Cardiac septum (tissue), 1 donor: ENCODE data around the gene MRPL48. TPM values are rescaled to one million over a fixed set of nuclear protein-coding genes. Genes with fewer than 3 reads are reported as not detected.
A peak's percentile ranks its signal among the peaks of the same experiment; 100 is the strongest.
"Not testable (repeated sequence)": the region's sequence is repeated elsewhere in the genome, so short reads cannot be mapped to it uniquely, and the experiment has no call there.

Source experiments
- DNase-seq: peaks from one replicate; pipeline ENCODE4 v3.0.0-alpha.2; 2020; ENCODE audit warnings: low spot score
- intact Hi-C: fragments of 100-400 bp; cut with DNase I; formaldehyde crosslinking; loops from one replicate; pipeline ENCODE4 v1.14.0; 2022
- total RNA-seq: library from RNA; stranded (reverse); fragmentation: NEBNext Ultra II Directional; extraction: Animal tissue kit (Norgen Biotek cat#: 25700); gene quantifications from one replicate; pipeline ENCODE4 v1.2.1, GENCODE V29; 2021
- donor health status: DM: no; HTN: no; CAD: no.

MRPL48 gene
- total RNA-seq, 1 donor from 2014 or later, result 30.8 TPM

GRCh38 chr11:73876424-73877310 lies 89.0 kb downstream of the MRPL48 start, which contains the start of the genes COA4 and PAAF1:
Gene COA4 (minus strand): TSS chr11:73876846. CDS start chr11:73873378, 3,468 bp downstream.
Gene PAAF1 (plus strand): TSS chr11:73876999. CDS start chr11:73877022, 23 bp downstream.
- intact Hi-C loops, result loop anchor here (2.0 kb wide), 1 partner anchor 98 kb away; no protein-coding TSS in a partner anchor
- peak; percentile 95 for DNase-seq

DNA sequence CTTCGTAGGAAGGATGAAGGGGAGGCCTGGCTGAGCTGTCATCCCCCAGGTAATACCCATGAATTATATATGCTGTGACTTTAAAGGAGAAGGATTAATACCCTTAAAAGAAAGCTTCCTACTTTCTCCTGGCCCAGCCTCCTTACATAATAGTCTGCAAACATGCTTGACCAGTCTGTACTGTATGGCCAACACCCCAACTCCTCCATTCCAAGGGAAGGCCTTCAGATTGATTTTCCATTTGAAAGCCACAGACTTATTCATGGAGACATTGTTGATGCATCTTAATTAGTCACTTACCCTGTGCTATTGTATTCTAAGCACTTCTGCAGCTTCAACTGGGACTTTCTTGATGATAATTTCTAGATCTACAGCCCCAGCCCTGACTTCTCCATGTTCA lies 91.1 kb downstream of the MRPL48 start:
- intact Hi-C loops, result loop anchor here (2.0 kb wide), 1 partner anchor 92 kb away; the partner anchor contains the start of gene MRPL48
- DNase-seq, result no peak

- DNase-seq, intact Hi-C loops: not testable (repeated sequence)
These were observed 92.8 kb downstream of the MRPL48 start for GRCh38 chr11:73880449-73880848.

- no peak for DNase-seq
- intact Hi-C loops, result no loop called here
These were observed 96.2 kb downstream of the MRPL48 start for GRCh38 chr11:73883856-73884255.

- intact Hi-C loops, result no loop called here
- no peak for DNase-seq
These were observed 100.6 kb downstream of the MRPL48 start for GRCh38 chr11:73888244-73888643.

DNA sequence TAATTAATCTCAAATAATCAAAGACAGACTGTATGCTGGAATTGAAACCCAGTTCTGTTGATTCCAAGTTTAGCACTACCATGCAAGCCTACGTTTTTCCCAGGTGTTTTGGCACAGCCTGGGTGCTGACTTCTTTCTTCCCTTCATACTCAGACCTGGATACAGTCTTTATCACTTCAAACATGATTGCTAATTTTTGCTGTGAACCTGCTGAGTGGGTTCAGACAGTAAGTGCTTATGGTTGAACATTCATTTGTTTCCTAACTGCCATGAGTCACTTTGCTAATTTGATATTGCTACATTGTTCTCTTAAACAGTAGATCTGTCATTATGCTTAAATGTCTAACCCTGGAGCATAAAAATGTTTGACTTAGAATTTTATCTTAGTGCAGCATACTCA lies 101.3 kb downstream of the MRPL48 start:
- intact Hi-C loops, result no loop called here
- DNase-seq, result no peak

DNA sequence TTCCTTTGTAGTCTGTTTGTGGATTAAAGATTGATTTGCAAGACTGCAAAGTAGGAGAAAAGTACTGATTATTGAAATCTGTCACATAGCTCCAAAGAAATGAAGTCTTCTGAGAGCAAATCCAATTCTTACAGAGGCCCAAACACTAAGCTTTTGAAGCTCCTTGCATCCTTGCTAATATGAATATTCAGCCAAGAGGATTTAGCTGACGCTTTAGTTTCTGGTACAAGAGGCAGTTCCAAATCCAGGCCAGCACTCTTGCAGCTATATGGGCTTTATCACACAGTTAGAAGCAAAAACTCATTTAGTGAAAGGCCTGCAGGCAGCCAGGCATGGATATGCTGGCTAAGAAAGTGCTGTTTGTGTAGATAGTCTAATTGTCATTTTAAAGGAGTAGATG lies 101.9 kb downstream of the MRPL48 start:
- intact Hi-C loops, result no loop called here

GRCh38 chr11:73893041-73893440 lies 105.4 kb downstream of the MRPL48 start:
- intact Hi-C loops, result no loop called here
- DNase-seq, result no peak

More for the DNA sequence above, 101.9 kb downstream of the MRPL48 start:
- no peak for DNase-seq

GRCh38 chr11:73894725-73895335 lies 107.2 kb downstream of the MRPL48 start:
- intact Hi-C loops, result no loop called here
- no peak for DNase-seq

DNA sequence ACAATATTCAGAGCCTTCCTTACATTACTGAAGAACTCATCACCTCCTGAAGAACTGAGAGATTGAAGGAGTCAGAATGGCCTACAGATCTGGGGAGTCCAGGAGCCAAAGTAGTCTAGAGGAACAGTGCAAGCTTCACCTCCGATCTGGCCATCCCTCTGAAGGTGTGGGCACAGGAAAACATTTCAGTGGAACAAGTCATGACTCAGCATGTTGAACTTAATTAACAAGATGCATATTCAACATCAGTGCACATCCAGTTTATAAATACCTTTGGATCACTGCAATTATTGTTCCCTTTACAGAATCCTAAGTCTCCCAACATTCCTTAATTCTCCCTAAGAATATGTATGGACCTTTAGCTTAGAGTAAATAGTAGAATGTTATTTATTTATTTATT lies 114.6 kb downstream of the MRPL48 start:
- no peak for DNase-seq
- intact Hi-C loops, result no loop called here

DNA sequence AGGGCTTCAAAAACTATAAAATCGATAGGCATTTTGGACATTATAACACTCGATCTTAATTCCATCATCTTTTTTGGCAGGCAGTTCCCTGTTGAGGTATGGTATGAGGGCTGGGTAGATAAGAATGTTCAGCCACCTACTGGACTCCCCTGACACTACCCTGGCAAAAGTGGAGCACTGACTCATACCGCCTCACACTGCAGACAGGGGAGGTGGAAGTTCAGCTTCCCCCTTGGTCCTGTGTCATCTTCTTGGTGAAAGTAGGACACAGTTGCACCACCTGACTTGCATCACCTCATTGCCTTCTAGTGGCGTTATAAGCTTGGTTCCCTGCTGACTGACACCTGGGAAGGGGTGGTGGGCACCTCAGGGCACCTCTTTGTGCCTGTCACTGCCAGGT lies 119.5 kb downstream of the MRPL48 start:
- intact Hi-C loops, result no loop called here
- DNase-seq, result peak; percentile 75

DNA sequence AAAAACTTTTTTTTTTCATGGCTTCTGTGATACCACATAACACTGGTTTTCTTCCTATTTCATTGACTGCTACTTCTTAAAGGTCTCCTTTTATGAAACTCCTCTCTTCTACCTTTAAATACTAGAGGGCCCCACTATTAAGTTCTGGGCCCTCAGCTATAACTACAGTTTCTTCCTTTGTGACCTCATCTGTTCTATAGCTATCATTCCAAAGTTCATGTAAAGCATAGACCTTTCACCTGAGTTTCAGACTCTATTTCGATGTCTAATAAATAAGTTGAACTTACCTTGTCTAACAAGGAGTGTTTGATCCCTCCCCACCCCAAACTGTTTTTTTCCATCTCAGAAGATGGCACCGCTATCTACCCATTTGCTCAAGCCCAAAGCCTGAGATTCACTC lies 124.4 kb downstream of the MRPL48 start:
- no peak for DNase-seq
- intact Hi-C loops, result no loop called here

GRCh38 chr11:73913472-73913871 lies 125.8 kb downstream of the MRPL48 start:
- no peak for DNase-seq
- intact Hi-C loops, result no loop called here

GRCh38 chr11:73914284-73914683 lies 126.6 kb downstream of the MRPL48 start:
- intact Hi-C loops, result no loop called here
- DNase-seq, result no peak

Other genes with a start within 250 kb of the MRPL48 start
- gene FAM168A, start 189.8 kb upstream of the MRPL48 start, total RNA-seq, result 29.5 TPM
- gene PLEKHB1, start 141.3 kb upstream of the MRPL48 start, total RNA-seq, result 31.2 TPM
- gene RAB6A, start 26.8 kb upstream of the MRPL48 start, total RNA-seq, result 135 TPM
- 52.9 TPM for gene COA4, start 89.0 kb downstream of the MRPL48 start, total RNA-seq
- 14.9 TPM for gene PAAF1, start 89.1 kb downstream of the MRPL48 start, total RNA-seq
- not detected for gene DNAJB13, start 163.2 kb downstream of the MRPL48 start, total RNA-seq
- 12.0 TPM for gene UCP2, start 195.0 kb downstream of the MRPL48 start, total RNA-seq
- 0.54 TPM for gene UCP3, start 221.2 kb downstream of the MRPL48 start, total RNA-seq